HepG2 (cell line): ENCODE results near the gene EMC10. TPM values are rescaled to one million over a fixed set of nuclear protein-coding genes. Genes with fewer than 3 reads are reported as not detected.
A peak's percentile ranks its signal among the peaks of the same experiment; 100 is the strongest.

ENCODE experiments used
- DBP ChIP-seq: sonication (generic); formaldehyde crosslinking; IDR thresholded peaks from 2 replicates; pipeline ENCODE4 v1.4.0; 2020; ENCODE audit warnings: missing genetic modification reagents; ENCODE audit errors: not compliant biosample characterization
- GFI1 ChIP-seq: sonication (generic); formaldehyde crosslinking; IDR thresholded peaks from 2 replicates; pipeline ENCODE4 v1.5.0; 2020; ENCODE audit warnings: missing genetic modification reagents, mild to moderate bottlenecking, borderline replicate concordance
- HIVEP1 ChIP-seq: sonication (generic); formaldehyde crosslinking; IDR thresholded peaks from 2 replicates; pipeline ENCODE4 v1.4.0; 2020; ENCODE audit warnings: mild to moderate bottlenecking, missing genetic modification reagents
- KLF9 ChIP-seq: IDR thresholded peaks from 2 replicates; pipeline ENCODE4 v1.6.1; 2016; ENCODE audit warnings: low read depth
- MED13 ChIP-seq: sonication (generic); formaldehyde crosslinking; IDR thresholded peaks from 2 replicates; pipeline ENCODE4 v1.5.0; 2020; ENCODE audit warnings: missing genetic modification reagents
- PTBP1 ChIP-seq: fragments of 200-400 bp; formaldehyde crosslinking; IDR thresholded peaks from 2 replicates; pipeline ENCODE4 v1.6.1; 2018; ENCODE audit warnings: low read length, low read depth; ENCODE audit not compliant: poor library complexity, severe bottlenecking
- REPIN1 ChIP-seq: sonication (generic); formaldehyde crosslinking; IDR thresholded peaks from 2 replicates; pipeline ENCODE4 v1.8.0; 2022; ENCODE audit warnings: missing genetic modification reagents, low read depth, mild to moderate bottlenecking, borderline replicate concordance
- SKIL ChIP-seq: sonication (generic); formaldehyde crosslinking; IDR thresholded peaks from 2 replicates; pipeline ENCODE4 v1.8.0; 2022; ENCODE audit warnings: missing genetic modification reagents, mild to moderate bottlenecking, moderate library complexity, borderline replicate concordance
- SNAPC2 ChIP-seq: sonication (generic); formaldehyde crosslinking; IDR thresholded peaks from 2 replicates; pipeline ENCODE4 v1.8.1; 2022; ENCODE audit warnings: mild to moderate bottlenecking, missing genetic modification reagents
- TFDP2 ChIP-seq: sonication (generic); formaldehyde crosslinking; IDR thresholded peaks from 2 replicates; pipeline ENCODE4 v1.4.0; 2020; ENCODE audit warnings: missing genetic modification reagents
- THAP7 ChIP-seq: sonication (generic); formaldehyde crosslinking; IDR thresholded peaks from 2 replicates; pipeline ENCODE4 v1.8.1; 2023; ENCODE audit warnings: mild to moderate bottlenecking, missing genetic modification reagents
- ZBTB43 ChIP-seq: sonication (generic); formaldehyde crosslinking; conservative IDR thresholded peaks from 2 replicates; pipeline ENCODE4 v1.4.0; 2020; ENCODE audit warnings: missing genetic modification reagents
- ZMYM2 ChIP-seq: sonication (generic); formaldehyde crosslinking; IDR thresholded peaks from 2 replicates; pipeline ENCODE4 v1.8.0; 2022; ENCODE audit warnings: mild to moderate bottlenecking, missing genetic modification reagents
- ZNF205 ChIP-seq: IDR thresholded peaks from 2 replicates; pipeline ENCODE4 v1.6.1; 2018; ENCODE audit warnings: missing biosample characterization, missing genetic modification reagents
- ZNF235 ChIP-seq: sonication (generic); formaldehyde crosslinking; IDR thresholded peaks from 2 replicates; pipeline ENCODE4 v1.8.1; 2023; ENCODE audit warnings: mild to moderate bottlenecking, missing genetic modification reagents, borderline replicate concordance
- ZNF276 ChIP-seq: sonication (generic); formaldehyde crosslinking; IDR thresholded peaks from 2 replicates; pipeline ENCODE4 v1.4.0; 2020; ENCODE audit warnings: mild to moderate bottlenecking, low read depth, missing genetic modification reagents
- ZNF282 ChIP-seq: fragments of 450-650 bp; IDR thresholded peaks from 2 replicates; pipeline ENCODE4 v1.6.1; 2018; ENCODE audit not compliant: partially characterized antibody
- ZNF326 ChIP-seq: sonication (generic); formaldehyde crosslinking; IDR thresholded peaks from 2 replicates; pipeline ENCODE4 v1.4.0; 2020; ENCODE audit warnings: missing genetic modification reagents, borderline replicate concordance
- ZNF576 ChIP-seq: sonication (generic); formaldehyde crosslinking; IDR thresholded peaks from 2 replicates; pipeline ENCODE4 v1.4.0; 2020; ENCODE audit warnings: mild to moderate bottlenecking, missing genetic modification reagents
- ZNF850 ChIP-seq: sonication (generic); formaldehyde crosslinking; conservative IDR thresholded peaks from 2 replicates; pipeline ENCODE4 v1.9.0; 2021; ENCODE audit warnings: mild to moderate bottlenecking, missing genetic modification reagents
- ZSCAN29 ChIP-seq: sonication (generic); formaldehyde crosslinking; conservative IDR thresholded peaks from 2 replicates; pipeline ENCODE4 v1.4.0; 2020; ENCODE audit warnings: mild to moderate bottlenecking, missing genetic modification reagents
- polyA plus RNA-seq, 8 experiments: library from polyadenylated mRNA; depleted of rRNA in 3 of 8; stranded (reverse) in 7 of 8; unstranded in 1 of 8; fragments of >200 nt; fragmentation: Illumina TruSeq in 4 of 8; extraction: Trizol in 4 of 8; gene quantifications; 2 replicates each; pipeline versions ENCODE4 v1.2.1 to v1.2.3, GENCODE V29; 2011 to 2016; ENCODE audit warnings: low read depth in 4 of 8, missing spikeins in 1 of 8, mixed read lengths in 1 of 8; ENCODE audit not compliant: insufficient read depth in 1 of 8
- total RNA-seq, 5 experiments: library from RNA; depleted of rRNA; stranded (reverse); fragments of >200 nt; fragmentation: Illumina TruSeq; extraction: Trizol; gene quantifications; 2 replicates each; pipeline ENCODE4 v1.2.3, GENCODE V29; 2016; ENCODE audit warnings: low read depth in 1 of 5

Gene EMC10
- total and polyA plus RNA-seq, 2 of the 13 experiments (the other 11 are each of a cell fraction or from before 2014, with no cell fraction given) = not detected

- TF ChIP-seq TFDP2 (CRISPR knock-in tag) = no peak
- TF ChIP-seq ZMYM2 (CRISPR knock-in tag) = 0 out of 2 replicates have a peak, but pooled peaks have one; percentile 34
- no peak for TF ChIP-seq ZNF282
- TF ChIP-seq DBP (CRISPR knock-in tag) = no peak
- no peak for TF ChIP-seq REPIN1 (CRISPR knock-in tag)
- TF ChIP-seq THAP7 (CRISPR knock-in tag) = 0 out of 2 replicates have a peak, but pooled peaks have one; percentile 28
- no peak for TF ChIP-seq ZNF235
- TF ChIP-seq ZNF276 (CRISPR knock-in tag) = no peak
- TF ChIP-seq HIVEP1 (CRISPR knock-in tag) = no peak
- no peak for TF ChIP-seq ZNF850
- no peak for TF ChIP-seq MED13
- TF ChIP-seq GFI1 (CRISPR knock-in tag) = no peak
- TF ChIP-seq SKIL (CRISPR knock-in tag) = no peak
- TF ChIP-seq SNAPC2 (CRISPR knock-in tag) = no peak
- no peak for TF ChIP-seq KLF9
- no peak for TF ChIP-seq ZSCAN29
- no peak for TF ChIP-seq PTBP1
- no peak for TF ChIP-seq ZBTB43 (CRISPR knock-in tag)
- TF ChIP-seq ZNF326 (CRISPR knock-in tag) = no peak
- no peak for TF ChIP-seq ZNF205
- no peak for TF ChIP-seq ZNF576 (CRISPR knock-in tag)
These were observed 15.0 kb upstream of the EMC10 start (continued) for GRCh38 chr19:50461066-50461875.
